B cell (primary cell): ENCODE measurements around the gene ATRIP.

Experiments used
- EZH2 ChIP-seq: IDR thresholded peaks from 2 replicates; pipeline ENCODE4 v1.6.1; 2012; ENCODE audit warnings: borderline replicate concordance, low read depth, mild to moderate bottlenecking, moderate library complexity, low read length; ENCODE audit not compliant: insufficient read depth, poor library complexity, severe bottlenecking
- TF ChIP-seq, protein P1 (sequence below): fragments of 200-600 bp; IDR thresholded peaks from one replicate; pipeline ENCODE4 v1.8.0; 2022; ENCODE audit warnings: antibody characterized with exemption, mild to moderate bottlenecking

DNA sequence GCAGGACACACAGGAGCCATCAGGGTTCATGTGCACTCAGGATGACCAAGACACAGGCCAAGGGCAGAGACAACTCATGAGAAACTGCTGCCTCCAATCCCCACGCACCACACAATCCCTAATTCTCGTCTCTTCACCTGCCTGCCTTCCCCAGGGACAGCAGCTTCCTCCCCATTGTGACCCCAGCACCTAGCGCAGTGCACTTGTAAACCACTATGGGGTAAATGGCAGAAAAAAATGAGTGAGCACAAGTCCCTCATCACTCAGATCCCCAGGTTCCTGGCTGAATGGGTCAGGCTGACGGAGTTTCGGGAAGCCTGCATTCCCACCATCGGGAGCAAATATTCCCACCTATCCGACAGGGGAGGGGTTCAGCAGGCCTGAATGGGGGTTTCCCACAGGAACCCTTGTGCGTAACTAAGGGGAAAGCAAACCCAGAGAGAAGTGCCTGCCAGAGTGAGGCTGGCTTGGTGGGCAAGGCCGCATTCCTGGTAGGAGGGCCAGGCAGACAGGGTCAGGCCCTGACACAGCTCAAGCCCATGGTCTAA lies 35.4 kb upstream of the ATRIP start:
- TF ChIP-seq, protein P1, sequence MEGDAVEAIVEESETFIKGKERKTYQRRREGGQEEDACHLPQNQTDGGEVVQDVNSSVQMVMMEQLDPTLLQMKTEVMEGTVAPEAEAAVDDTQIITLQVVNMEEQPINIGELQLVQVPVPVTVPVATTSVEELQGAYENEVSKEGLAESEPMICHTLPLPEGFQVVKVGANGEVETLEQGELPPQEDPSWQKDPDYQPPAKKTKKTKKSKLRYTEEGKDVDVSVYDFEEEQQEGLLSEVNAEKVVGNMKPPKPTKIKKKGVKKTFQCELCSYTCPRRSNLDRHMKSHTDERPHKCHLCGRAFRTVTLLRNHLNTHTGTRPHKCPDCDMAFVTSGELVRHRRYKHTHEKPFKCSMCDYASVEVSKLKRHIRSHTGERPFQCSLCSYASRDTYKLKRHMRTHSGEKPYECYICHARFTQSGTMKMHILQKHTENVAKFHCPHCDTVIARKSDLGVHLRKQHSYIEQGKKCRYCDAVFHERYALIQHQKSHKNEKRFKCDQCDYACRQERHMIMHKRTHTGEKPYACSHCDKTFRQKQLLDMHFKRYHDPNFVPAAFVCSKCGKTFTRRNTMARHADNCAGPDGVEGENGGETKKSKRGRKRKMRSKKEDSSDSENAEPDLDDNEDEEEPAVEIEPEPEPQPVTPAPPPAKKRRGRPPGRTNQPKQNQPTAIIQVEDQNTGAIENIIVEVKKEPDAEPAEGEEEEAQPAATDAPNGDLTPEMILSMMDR = no peak
- TF ChIP-seq EZH2 = no peak
